ENCODE measurements around the gene SRF. TPM values are rescaled to one million over a fixed set of nuclear protein-coding genes. Genes with fewer than 3 reads are reported as not detected.

The SRF gene
- total RNA-seq, 1 donor from 2014 or later, result 20.7 TPM

DNA sequence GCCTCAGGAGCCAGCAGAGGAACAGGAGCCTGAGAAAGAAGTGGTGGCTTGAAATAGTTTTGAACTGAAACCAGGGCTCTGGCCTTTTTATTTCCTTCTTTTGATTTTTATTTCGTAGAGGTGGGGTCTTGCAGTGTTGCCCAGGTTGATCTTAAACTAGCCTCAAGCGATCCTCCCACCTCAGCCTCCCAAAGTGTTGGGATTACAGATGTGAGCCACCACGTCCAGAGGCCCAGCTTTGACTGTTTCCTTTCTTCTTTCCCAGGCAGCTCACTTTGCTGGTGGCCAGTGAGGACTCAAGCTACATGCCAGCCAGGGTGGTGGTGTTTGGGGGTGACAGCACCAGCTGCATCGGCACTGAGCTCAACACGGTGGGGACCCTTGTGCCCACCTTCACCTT lies 31.4 kb downstream of the SRF start:
- TF ChIP-seq, protein P1, sequence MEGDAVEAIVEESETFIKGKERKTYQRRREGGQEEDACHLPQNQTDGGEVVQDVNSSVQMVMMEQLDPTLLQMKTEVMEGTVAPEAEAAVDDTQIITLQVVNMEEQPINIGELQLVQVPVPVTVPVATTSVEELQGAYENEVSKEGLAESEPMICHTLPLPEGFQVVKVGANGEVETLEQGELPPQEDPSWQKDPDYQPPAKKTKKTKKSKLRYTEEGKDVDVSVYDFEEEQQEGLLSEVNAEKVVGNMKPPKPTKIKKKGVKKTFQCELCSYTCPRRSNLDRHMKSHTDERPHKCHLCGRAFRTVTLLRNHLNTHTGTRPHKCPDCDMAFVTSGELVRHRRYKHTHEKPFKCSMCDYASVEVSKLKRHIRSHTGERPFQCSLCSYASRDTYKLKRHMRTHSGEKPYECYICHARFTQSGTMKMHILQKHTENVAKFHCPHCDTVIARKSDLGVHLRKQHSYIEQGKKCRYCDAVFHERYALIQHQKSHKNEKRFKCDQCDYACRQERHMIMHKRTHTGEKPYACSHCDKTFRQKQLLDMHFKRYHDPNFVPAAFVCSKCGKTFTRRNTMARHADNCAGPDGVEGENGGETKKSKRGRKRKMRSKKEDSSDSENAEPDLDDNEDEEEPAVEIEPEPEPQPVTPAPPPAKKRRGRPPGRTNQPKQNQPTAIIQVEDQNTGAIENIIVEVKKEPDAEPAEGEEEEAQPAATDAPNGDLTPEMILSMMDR (IDR thresholded peaks at IDR 0.05; ENCODE audit: partially characterized antibody, unreplicated experiment), result no peak
- peaks cover 2% of the 10 kb centered on the region for H3K9me3 Mint-ChIP-seq (ENCODE audit: unreplicated experiment)
- no peak overlapping the region for H3K27ac Mint-ChIP-seq (ENCODE audit: unreplicated experiment)
- peaks cover 3% of the 10 kb centered on the region for H3K4me1 Mint-ChIP-seq (ENCODE audit: low read depth, unreplicated experiment)
- H3K36me3 Mint-ChIP-seq (ENCODE audit: unreplicated experiment), result peaks cover 17% of the 10 kb centered on the region
- H3K4me3 Mint-ChIP-seq (ENCODE audit: unreplicated experiment), result no peak overlapping the region
- H3K27me3 Mint-ChIP-seq (ENCODE audit: unreplicated experiment), result peaks cover 4% of the 10 kb centered on the region
- DNase-seq, result no peak

DNA sequence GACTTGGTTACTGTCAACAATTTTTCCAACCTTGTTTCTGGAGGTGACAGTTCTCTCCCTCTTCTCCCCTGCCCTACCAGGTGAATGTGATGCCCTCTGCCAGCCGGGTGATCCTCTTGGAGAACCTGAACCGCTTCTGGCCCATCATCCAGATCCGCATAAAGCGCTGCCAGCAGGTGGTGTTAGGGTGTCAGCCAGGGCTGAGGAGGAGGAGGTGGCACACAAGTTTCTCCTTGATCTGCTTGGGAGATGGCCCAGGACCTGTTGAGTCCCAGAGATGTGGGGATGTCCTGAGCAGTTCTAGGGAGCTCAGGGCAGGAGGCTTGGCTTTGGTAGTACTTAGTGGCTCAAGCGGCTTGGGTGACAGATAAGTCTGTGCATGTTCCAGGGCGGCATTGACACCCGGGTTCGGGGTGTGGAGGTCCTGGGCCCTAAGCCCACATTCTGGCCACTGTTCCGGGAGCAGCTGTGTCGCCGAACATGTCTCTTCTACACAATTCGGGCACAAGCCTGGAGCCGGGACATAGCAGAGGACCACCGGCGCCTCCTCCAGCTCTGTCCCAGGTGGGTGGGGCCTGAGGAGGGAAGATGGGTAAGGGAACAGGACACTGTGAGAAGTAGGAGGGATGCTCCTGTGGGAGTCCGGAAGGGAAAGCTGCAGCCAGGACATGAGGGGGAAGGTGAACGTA lies 32.1 kb downstream of the SRF start:
- Mint-ChIP-seq H3K4me3 (ENCODE audit: unreplicated experiment) (no peak overlapping the region), H3K27ac (ENCODE audit: unreplicated experiment) (no peak overlapping the region), H3K36me3 (ENCODE audit: unreplicated experiment) (peaks cover 17% of the 10 kb centered on the region), H3K27me3 (ENCODE audit: unreplicated experiment) (peaks cover 4% of the 10 kb centered on the region), H3K9me3 (ENCODE audit: unreplicated experiment) (peaks cover 2% of the 10 kb centered on the region), H3K4me1 (ENCODE audit: low read depth, unreplicated experiment) (peaks cover 3% of the 10 kb centered on the region)
- TF ChIP-seq, protein P1 (IDR thresholded peaks at IDR 0.05; ENCODE audit: partially characterized antibody, unreplicated experiment), result no peak
- DNase-seq, result no peak

DNA sequence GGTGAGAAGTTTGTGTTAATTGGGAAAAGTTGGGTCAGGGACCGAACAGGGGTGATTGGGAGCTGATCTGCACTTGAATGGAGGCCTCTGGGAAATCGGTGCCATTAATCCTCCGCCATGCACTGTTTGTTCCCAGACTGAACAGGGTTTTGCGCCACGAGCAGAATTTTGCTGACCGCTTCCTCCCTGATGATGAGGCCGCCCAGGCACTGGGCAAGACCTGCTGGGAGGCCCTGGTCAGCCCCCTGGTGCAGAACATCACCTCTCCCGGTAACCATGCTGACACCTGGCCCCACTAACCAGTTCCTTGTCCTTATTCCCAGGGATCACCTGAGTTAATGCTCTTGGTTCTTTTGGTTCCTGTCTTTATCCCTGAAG lies 32.6 kb downstream of the SRF start:
- Mint-ChIP-seq H3K27me3 (ENCODE audit: unreplicated experiment) (peaks cover 4% of the 10 kb centered on the region), H3K36me3 (ENCODE audit: unreplicated experiment) (peaks cover 17% of the 10 kb centered on the region), H3K4me3 (ENCODE audit: unreplicated experiment) (no peak overlapping the region), H3K9me3 (ENCODE audit: unreplicated experiment) (peaks cover 2% of the 10 kb centered on the region), H3K4me1 (ENCODE audit: low read depth, unreplicated experiment) (peaks cover 3% of the 10 kb centered on the region), H3K27ac (ENCODE audit: unreplicated experiment) (peak overlapping the region; percentile 12)
- no peak for DNase-seq
- TF ChIP-seq, protein P1 (IDR thresholded peaks at IDR 0.05; ENCODE audit: partially characterized antibody, unreplicated experiment), result no peak

DNA sequence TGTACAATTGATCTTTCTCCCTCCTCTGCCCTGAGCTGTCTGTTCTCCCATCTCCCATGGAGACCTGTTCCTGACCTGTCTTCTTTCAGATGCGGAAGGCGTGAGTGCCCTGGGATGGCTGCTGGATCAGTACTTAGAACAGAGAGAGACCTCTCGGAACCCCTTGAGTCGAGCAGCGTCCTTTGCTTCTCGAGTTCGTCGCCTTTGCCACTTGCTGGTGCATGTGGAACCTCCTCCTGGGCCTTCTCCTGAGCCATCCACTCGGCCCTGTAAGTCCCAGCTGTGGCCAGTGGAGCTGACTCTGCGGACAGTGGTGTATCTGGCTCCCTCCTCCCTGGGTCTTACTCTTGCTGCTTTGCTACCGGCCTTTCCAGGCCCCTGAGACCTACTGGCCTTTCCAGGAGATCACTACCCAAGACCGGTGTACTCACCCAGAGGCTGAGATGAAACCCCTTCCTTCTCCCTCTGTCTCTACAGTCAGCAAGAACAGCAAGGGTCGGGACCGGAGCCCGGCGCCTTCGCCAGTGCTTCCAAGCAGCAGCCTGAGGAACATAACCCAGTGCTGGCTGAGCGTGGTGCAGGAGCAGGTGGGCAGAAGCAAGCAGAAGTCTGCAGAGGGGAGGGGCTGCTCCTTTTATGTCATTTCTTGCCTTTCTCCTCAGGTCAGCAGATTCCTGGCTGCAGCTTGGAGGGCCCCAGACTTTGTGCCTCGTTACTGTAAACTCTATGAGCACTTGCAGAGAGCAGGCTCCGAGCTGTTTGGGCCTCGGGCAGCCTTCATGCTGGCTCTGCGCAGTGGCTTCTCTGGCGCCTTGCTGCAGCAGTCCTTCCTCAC lies 33.4 kb downstream of the SRF start:
- Mint-ChIP-seq H3K9me3 (ENCODE audit: unreplicated experiment) (peaks cover 2% of the 10 kb centered on the region), H3K4me1 (ENCODE audit: low read depth, unreplicated experiment) (peaks cover 3% of the 10 kb centered on the region), H3K4me3 (ENCODE audit: unreplicated experiment) (no peak overlapping the region), H3K27ac (ENCODE audit: unreplicated experiment) (no peak overlapping the region), H3K36me3 (ENCODE audit: unreplicated experiment) (peaks cover 17% of the 10 kb centered on the region), H3K27me3 (ENCODE audit: unreplicated experiment) (peaks cover 4% of the 10 kb centered on the region)
- TF ChIP-seq, protein P1 (IDR thresholded peaks at IDR 0.05; ENCODE audit: partially characterized antibody, unreplicated experiment), result no peak
- DNase-seq, result no peak

DNA sequence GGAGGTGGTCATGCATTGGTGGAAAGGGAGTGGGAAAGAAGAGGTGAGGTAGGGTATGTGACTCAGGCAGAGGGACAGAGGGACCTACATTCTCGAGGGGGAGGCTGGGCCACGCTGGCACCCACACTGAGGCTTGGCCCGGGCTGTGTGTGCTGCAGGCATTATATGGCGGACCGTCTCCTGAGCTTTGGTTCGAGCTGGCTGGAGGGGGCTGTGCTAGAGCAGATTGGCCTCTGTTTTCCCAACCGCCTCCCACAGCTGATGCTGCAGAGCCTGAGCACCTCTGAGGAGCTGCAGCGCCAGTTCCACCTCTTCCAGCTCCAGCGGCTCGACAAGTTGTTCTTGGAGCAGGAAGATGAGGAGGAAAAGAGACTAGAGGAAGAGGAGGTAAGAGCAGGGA lies 34.8 kb downstream of the SRF start:
- DNase-seq, result no peak
- Mint-ChIP-seq H3K27ac (ENCODE audit: unreplicated experiment) (no peak overlapping the region), H3K9me3 (ENCODE audit: unreplicated experiment) (peaks cover 2% of the 10 kb centered on the region), H3K27me3 (ENCODE audit: unreplicated experiment) (peaks cover 4% of the 10 kb centered on the region), H3K4me3 (ENCODE audit: unreplicated experiment) (no peak overlapping the region), H3K4me1 (ENCODE audit: low read depth, unreplicated experiment) (peaks cover 3% of the 10 kb centered on the region), H3K36me3 (ENCODE audit: unreplicated experiment) (peaks cover 14% of the 10 kb centered on the region)
- TF ChIP-seq, protein P1 (IDR thresholded peaks at IDR 0.05; ENCODE audit: partially characterized antibody, unreplicated experiment), result no peak

All from glutamatergic neuron (in vitro differentiated cells).